GM10847 (cell line): ENCODE measurements around the gene TP53I11.

ENCODE experiments used
- POLR2A ChIP-seq: IDR thresholded peaks from 2 replicates; pipeline ENCODE4 v1.6.1; 2011; ENCODE audit not compliant: insufficient read length; ENCODE audit errors: extremely low read depth

Gene TP53I11

GRCh38 chr11:44950625-44951476, at the start of gene TP53I11:
Gene TP53I11 (minus strand): TSS chr11:44950883. CDS start chr11:44938335, 12,548 bp downstream.
- no peak for TF ChIP-seq POLR2A

GRCh38 chr11:44999068-44999467, 48.4 kb upstream of the TP53I11 start:
- no peak for TF ChIP-seq POLR2A

DNA sequence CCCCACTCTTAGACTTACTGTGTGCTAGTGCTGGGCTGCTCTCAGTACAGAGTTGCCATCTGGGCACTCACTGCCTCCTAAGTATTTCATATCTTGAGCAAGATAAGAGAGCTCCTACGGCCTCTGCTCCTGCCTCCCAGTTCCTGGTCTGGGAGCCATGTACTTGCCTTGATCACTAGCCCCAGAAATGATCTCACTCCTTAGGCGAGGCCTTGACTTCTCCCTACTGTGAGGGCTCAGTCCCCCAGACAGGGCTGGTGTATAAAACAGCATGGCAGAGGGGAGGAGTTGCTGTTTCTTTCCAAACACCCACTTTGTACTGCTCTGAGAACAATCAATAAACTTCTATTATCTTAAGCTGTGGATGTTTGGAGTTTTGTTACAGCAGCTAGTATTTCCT, 47.4 kb upstream of the TP53I11 start:
- no peak for TF ChIP-seq POLR2A

GRCh38 chr11:44997566-44997965, 46.9 kb upstream of the TP53I11 start:
- TF ChIP-seq POLR2A = no peak

- no peak for TF ChIP-seq POLR2A
Measured at GRCh38 chr11:44994753-44995152, 44.1 kb upstream of the TP53I11 start.

GRCh38 chr11:44993971-44994704, 43.5 kb upstream of the TP53I11 start:
- no peak for TF ChIP-seq POLR2A

DNA sequence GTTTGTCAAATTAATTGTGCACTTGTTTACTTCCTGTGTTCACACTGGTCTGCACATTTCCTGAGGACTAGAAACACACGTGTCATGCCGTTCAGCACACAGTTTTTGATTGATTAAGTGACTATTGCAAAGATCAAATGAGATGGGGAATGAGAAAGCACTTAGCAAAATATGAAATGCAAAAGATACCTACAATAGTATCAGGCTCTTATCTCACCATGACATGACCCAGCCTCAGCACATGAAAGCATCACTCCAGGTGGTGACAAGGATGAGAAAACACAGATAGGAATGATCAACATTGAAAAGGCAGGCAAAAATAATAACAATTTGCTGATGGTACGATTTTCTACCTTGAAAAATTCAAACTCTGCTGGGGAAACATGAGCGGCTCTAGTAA, 42.1 kb upstream of the TP53I11 start:
- no peak for TF ChIP-seq POLR2A

GRCh38 chr11:44992181-44992582, 41.5 kb upstream of the TP53I11 start:
- TF ChIP-seq POLR2A = no peak

DNA sequence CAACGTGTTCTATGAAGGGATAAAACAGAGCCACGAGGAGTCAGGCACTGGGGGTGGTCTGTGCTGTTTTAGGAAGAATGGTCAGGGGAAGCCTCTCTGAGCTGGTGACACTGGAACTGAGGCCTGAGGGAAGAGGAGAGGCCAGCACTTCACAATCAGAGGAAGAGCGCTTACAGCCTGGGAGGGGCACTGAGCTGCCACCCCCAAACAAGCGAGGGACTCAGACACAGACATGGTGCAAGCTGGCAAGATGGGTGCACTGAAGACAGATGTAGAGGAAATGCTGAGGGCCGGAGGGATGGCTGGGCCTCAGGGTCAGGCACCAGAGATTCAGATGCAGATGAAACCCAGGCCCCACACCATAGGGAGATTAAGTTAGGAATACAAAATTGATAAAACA, 40.0 kb upstream of the TP53I11 start:
- no peak for TF ChIP-seq POLR2A

- no peak for TF ChIP-seq POLR2A
Measured at GRCh38 chr11:44989831-44990566, 39.3 kb upstream of the TP53I11 start.

- TF ChIP-seq POLR2A = no peak
Measured at GRCh38 chr11:44988981-44989635, 38.4 kb upstream of the TP53I11 start.

- TF ChIP-seq POLR2A = no peak
Measured at GRCh38 chr11:44988111-44988510, 37.4 kb upstream of the TP53I11 start.

DNA sequence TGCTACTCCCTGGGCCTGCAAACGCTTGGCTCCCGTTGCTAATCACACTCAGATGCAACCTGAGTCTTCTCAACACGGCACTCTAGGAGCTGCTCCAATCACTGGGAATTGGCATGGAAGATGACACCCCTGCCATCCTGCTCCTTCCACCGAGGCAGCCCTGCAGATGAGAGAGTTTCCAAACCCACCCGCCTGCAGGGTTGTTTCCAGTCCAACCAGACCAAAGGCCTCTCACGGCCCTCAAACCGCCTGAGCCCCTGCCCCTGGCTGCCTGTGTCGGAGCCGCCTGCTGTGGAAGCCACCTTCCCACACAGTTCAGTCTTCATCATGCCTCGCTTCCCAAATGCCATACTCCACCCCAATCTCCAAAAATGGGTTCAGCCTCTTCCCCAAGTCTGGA, 36.8 kb upstream of the TP53I11 start:
- no peak for TF ChIP-seq POLR2A

DNA sequence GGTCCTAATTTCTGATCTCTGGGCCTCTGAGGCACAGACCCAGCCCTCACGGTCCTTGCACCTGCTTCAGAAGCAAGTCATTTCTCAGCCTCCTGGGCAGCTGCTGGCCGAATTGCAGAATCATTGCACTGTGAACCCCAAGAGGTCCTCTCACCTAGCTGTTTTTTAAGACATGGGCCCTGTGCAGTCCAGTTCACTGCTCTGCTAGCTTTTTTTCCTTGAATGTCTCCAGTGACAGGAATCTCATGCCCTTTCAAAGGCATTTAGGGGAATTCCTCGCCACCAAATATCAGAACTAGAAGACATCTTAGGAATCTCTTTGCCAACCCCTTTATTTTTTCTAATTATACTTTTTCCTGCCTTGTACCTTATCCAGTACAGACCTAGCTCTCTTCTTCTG, 35.6 kb upstream of the TP53I11 start:
- no peak for TF ChIP-seq POLR2A

- no peak for TF ChIP-seq POLR2A
Measured at GRCh38 chr11:44985721-44986120, 35.0 kb upstream of the TP53I11 start.
